ENCODE measurements around the gene INAFM2.
A peak's percentile ranks its signal among the peaks of the same experiment; 100 is the strongest.

INAFM2 gene

DNA sequence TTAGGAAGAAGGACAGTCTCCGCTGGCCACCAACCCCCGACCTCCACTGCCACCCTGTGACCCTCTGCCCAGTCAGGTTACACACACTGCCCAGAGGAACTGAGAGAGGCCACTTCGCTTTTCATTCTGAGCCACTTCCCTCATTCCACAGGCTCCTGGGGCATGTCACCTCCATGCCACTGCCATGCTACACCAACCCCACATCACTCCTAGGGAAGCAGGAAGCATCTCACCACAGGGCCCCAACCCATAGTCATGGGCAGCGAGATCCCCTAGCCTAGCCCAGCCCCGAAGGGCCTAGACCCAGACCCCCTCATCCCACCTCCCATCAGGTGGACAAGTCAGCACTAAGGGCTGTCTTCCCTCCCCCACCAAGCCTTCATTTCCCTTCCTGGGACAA, 17.1 kb upstream of the INAFM2 start:
- Mint-ChIP-seq H3K4me3 (peak overlapping the region; percentile 96), H3K4me1 (ENCODE audit: low read depth) (peaks cover 47% of the 10 kb centered on the region), H3K27me3 (no peaks in the 10 kb centered on the region), H3K27ac (peak overlapping the region; percentile 83), H3K9me3 (no peaks in the 10 kb centered on the region), H3K36me3 (ENCODE audit: low read depth) (peaks cover 50% of the 10 kb centered on the region)
- DNase-seq, result no peak

DNA sequence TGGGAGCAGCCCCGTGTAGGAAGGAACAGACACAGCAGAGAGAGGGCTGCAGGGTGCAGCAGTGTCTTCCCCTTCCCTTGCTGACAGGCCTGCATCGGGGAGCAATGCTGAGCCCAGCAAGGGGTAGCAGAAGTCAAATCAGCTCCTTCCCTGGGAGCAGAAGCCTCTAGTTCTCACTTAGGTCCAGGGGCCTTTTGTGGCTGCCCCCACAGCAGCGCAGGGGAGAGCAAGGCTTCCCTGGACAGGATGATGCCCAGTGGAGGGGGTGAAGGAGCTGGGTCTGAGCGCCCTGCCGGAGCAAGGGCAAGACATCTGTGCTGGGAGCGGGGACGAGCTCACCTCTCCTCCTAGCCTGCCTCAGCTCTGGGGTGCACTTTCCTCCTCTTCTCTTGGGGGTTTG, 16.6 kb upstream of the INAFM2 start:
- H3K4me3 Mint-ChIP-seq, result peak overlapping the region; percentile 96
- H3K36me3 Mint-ChIP-seq (ENCODE audit: low read depth), result peaks cover 45% of the 10 kb centered on the region
- H3K9me3 Mint-ChIP-seq, result no peaks in the 10 kb centered on the region
- peak; percentile 56 for DNase-seq
- H3K27ac Mint-ChIP-seq, result peak overlapping the region; percentile 83
- peaks cover 47% of the 10 kb centered on the region for H3K4me1 Mint-ChIP-seq (ENCODE audit: low read depth)
- no peaks in the 10 kb centered on the region for H3K27me3 Mint-ChIP-seq

DNA sequence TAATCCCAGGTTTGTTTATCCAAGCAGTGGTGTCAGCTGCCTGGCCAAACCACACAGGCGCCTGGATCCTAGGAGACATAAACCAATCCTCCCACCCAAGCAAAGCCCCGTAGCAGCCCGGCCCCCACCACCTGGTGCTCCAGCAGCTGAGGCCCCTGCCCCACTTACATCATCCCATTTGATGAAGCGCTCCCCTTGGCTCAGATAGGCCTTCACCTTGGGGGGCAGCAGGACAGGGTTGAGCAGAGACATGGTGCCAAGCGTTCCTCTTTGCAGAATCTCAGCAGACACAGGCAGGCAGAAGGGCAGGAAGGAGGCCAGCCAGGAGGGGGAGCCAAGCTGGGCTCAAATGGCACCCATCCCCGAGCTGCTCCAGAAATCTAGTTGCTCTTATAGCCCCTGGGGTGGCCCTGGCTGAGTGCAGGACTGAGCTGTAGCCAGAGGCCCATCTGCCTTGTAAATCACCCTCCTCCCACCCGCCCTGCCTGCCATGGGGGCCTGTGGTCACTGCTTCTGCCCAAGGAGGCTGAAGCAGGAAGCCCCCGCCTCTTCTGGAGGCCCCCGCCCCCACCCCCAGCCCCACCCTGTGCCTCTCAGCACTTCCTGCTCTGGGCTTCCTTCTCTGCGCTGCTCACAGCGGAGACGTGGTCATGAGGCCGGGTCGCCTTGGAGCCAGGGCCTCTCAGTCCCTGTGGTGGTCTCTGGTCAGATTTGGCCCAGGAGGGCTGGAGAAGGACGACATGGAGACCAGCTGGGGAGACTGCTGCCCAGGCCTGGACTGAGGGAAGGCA, 15.9 kb upstream of the INAFM2 start, which contains the start of gene PLCB2:
PLCB2 (minus strand) TSS at position 515 of the 791 bp plus-strand sequence; CDS start at position 252, 263 bp downstream.
- H3K27me3 Mint-ChIP-seq, result no peaks in the 10 kb centered on the region
- peak; percentile 87 for DNase-seq
- H3K4me3 Mint-ChIP-seq, result peak within 1 kb of the TSS; percentile 96
- no peaks in the 10 kb centered on the region for H3K9me3 Mint-ChIP-seq
- H3K36me3 Mint-ChIP-seq (ENCODE audit: low read depth), result peaks cover 39% of the 10 kb centered on the region
- H3K27ac Mint-ChIP-seq, result peak within 1 kb of the TSS; percentile 96
- H3K4me1 Mint-ChIP-seq (ENCODE audit: low read depth), result peaks cover 47% of the 10 kb centered on the region

DNA sequence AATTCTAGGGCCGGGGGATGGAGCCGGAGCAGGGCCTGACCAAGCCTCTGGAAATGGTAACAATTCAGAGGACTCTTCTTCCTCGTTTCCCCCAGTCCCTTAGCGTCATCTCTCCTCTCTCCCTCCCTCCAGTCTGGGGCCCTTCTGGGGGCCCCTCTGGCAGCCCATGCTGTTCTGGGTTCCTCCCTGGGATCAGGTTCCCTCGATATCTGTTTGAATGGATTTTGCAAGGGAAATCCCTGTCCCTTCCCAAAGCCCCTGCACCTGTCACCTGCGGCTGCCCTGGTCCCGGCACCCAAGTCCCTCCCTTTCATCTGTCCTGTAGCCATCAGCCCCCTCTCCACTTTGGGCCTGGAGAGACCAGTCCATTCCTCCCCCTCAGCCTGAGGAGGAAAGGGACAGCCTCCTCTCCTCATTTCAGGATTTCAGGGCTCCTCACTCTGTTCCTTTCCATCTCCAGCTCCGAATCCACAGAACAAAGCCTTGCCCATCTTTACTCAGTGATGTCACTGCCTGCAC, 14.1 kb upstream of the INAFM2 start:
- DNase-seq, result no peak
- peaks cover 53% of the 10 kb centered on the region for H3K4me1 Mint-ChIP-seq (ENCODE audit: low read depth)
- H3K27me3 Mint-ChIP-seq, result no peaks in the 10 kb centered on the region
- H3K4me3 Mint-ChIP-seq, result peak overlapping the region; percentile 96
- H3K36me3 Mint-ChIP-seq (ENCODE audit: low read depth), result peaks cover 21% of the 10 kb centered on the region
- H3K9me3 Mint-ChIP-seq, result no peaks in the 10 kb centered on the region
- peak overlapping the region; percentile 96 for H3K27ac Mint-ChIP-seq

DNA sequence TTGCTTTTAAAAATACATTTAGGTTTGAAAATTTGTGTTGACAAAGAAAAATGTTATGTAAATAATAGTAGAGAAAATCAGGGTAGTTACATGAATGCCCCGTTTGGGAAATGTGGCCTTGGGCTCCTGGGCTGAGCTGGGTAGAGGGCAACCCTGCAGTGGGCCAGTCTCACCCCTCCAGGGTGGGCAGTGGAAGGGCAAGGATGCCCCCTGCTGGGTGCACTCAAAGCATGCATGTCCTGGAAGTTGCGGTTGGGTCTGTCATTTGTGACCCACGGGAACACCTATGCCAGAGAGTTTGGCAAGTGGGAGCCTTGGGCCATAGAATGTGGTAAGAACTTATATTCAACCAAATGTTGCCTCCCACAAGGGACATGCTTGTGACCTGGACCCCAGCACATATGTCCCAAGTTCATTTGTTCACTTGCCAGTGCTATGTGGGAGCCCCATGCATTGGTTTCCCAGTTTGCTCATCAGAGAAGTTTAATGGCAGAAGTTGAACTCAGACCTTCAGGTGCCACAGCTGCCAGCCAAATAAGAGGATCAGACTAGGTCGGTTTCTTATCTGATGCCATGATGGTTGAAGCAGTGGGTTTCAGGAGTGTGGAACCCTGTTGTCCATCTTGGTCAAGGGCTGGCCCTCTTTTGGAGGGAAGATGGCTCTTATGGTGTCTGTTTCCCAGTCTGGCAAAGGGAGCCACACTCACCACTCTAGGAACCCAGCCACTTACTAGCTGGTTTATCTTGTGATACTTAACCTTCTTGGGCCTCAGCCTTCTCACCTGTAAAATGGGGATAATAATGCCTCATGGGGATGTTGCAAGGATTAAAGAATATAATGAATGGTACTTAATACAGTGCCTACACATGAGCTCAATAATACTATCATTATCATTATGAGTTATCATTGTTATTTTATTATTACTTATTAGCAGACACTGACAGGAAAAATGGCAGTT, 13.2 kb upstream of the INAFM2 start:
- no peaks in the 10 kb centered on the region for H3K27me3 Mint-ChIP-seq
- H3K4me3 Mint-ChIP-seq, result peak overlapping the region; percentile 96
- peaks cover 17% of the 10 kb centered on the region for H3K36me3 Mint-ChIP-seq (ENCODE audit: low read depth)
- peak overlapping the region; percentile 96 for H3K27ac Mint-ChIP-seq
- H3K9me3 Mint-ChIP-seq, result no peaks in the 10 kb centered on the region
- peak; percentile 75 for DNase-seq
- H3K4me1 Mint-ChIP-seq (ENCODE audit: low read depth), result peaks cover 46% of the 10 kb centered on the region

DNA sequence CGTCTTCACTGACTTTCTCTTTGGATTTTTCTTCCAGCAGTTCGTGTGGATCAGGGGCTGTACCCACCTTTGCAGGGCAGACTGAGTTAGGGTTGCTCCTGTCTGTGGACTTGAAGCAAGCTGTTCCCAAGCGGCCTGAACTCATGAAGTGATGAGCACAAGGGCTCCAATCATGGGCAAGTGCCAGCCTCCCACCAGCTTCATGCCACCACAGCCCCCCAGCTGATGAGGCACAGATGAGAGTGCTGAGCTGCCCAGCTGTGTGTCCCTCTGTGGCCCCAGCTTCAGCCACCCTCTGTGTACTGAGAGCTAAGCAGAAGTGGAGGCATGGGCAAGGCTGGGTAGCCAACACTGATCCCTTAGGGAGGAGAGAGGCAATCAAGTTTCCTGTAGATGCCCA, 12.5 kb upstream of the INAFM2 start:
- peaks cover 17% of the 10 kb centered on the region for H3K36me3 Mint-ChIP-seq (ENCODE audit: low read depth)
- H3K9me3 Mint-ChIP-seq, result no peaks in the 10 kb centered on the region
- no peak for DNase-seq
- no peaks in the 10 kb centered on the region for H3K27me3 Mint-ChIP-seq
- H3K27ac Mint-ChIP-seq, result no peak overlapping the region
- H3K4me3 Mint-ChIP-seq, result no peak overlapping the region
- H3K4me1 Mint-ChIP-seq (ENCODE audit: low read depth), result peaks cover 40% of the 10 kb centered on the region

DNA sequence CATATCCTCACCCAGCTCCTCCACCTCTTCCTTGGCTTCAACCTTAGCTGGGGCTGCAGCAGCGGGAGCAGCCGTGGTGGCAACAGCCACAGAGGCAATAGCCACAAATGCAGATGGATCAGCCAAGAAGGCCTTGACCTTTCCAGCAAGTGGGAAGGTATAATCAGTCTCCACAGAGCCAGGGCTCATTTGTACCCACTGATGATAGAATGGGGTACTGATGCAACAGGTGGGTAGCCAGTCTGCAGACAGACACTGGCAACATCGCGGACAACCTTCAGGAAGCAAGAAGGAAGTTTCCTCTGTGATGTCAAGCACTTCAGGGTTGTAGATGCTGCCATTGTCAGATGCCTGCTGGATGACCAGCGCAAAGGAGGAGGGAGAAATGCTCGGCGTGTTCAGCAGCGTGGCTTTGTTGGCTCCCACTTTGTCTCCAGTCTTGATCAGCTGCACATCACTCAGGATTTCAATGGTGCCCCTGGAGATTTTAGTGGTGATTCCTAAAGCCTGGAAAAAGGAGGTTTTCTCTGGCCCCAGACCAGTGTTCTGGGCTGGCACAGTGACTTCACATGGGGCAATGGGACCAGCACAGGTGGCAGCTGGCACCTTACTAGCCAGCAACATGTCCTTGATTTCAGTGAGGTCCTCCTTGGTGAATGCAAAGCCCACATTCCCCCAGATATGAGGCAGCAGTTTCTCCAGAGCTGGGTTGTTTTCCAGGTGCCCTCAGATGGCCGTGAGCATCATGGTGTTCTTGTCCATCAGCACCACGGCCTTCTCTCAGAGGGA, 10.9 kb upstream of the INAFM2 start:
- H3K4me3 Mint-ChIP-seq, result no peak overlapping the region
- H3K27ac Mint-ChIP-seq, result no peak overlapping the region
- no peaks in the 10 kb centered on the region for H3K27me3 Mint-ChIP-seq
- H3K36me3 Mint-ChIP-seq (ENCODE audit: low read depth), result peaks cover 6% of the 10 kb centered on the region
- no peak for DNase-seq
- H3K4me1 Mint-ChIP-seq (ENCODE audit: low read depth), result peaks cover 30% of the 10 kb centered on the region
- no peaks in the 10 kb centered on the region for H3K9me3 Mint-ChIP-seq

DNA sequence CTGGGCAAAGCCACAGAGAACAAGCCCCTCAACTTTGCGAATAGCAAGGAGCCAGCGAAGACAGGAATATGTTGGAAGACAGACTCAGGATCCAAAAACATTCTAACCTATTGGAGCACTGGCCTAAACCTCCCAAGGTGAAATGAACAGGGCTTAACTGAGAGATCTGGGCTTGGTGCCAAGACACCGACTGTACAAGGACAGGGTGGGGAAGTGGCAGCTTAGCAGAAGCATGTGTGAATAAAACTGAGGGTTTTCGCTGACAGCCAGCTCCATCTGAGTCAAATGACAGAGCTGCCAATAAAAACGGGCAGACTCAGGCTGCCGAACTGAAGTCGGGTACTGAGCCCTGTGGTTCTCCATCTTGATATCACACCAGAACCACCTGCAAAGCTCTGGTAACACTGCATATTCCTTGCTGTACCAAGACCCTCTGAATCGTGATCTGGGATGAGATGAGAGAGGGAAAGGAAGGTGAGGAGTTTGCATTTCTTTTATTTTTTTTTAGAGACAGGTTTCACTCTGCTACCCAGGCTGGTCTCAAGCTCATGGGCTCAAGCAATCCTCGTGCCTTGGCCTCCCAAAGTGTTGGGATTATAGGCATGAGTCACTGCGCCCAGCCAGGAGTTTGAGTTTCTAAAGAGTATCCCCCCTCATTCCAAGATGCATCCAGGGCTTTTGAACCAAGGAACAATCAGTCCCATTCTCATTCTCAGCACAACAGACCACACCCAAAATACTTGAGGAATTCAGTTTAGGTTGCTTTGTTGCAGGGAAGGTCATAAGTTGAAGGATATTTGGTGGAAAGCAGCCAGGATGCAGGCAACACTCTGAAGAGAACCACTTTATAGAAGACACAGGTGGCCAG, 9.7 kb upstream of the INAFM2 start:
- Mint-ChIP-seq H3K27me3 (no peaks in the 10 kb centered on the region), H3K9me3 (no peaks in the 10 kb centered on the region), H3K27ac (no peak overlapping the region), H3K36me3 (ENCODE audit: low read depth) (peaks cover under 1% of the 10 kb centered on the region), H3K4me3 (no peak overlapping the region), H3K4me1 (ENCODE audit: low read depth) (peaks cover 28% of the 10 kb centered on the region)
- no peak for DNase-seq

DNA sequence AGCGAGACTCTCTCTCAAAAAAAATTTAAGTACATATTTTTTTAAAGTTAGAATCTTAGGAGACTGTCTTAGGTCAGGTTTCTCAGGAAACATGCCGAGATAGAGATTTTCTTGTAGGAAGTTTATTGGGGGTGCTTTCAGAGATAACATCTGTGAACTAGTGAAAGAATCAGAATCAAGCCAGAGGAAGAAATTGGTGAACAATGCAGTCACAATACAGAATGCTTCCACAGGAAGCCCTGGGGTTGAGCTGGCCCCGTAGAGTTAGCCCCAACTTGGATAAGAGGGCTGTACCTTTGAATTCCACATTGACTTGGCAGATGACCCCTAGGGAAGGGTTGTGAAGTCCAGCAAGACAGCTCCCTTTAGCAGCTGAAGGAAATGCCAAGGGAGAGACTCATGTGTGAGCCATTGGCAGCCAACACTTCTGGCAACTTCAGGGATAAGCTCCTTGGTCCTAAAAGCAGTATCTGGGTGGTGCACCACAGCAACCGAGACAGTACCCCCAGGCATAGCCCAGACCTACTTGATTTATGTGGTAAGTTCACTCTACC, 8.7 kb upstream of the INAFM2 start:
- Mint-ChIP-seq H3K27ac (no peak overlapping the region), H3K36me3 (ENCODE audit: low read depth) (no peaks in the 10 kb centered on the region), H3K27me3 (no peaks in the 10 kb centered on the region), H3K4me1 (ENCODE audit: low read depth) (peaks cover 18% of the 10 kb centered on the region), H3K4me3 (no peak overlapping the region), H3K9me3 (no peaks in the 10 kb centered on the region)
- no peak for DNase-seq

DNA sequence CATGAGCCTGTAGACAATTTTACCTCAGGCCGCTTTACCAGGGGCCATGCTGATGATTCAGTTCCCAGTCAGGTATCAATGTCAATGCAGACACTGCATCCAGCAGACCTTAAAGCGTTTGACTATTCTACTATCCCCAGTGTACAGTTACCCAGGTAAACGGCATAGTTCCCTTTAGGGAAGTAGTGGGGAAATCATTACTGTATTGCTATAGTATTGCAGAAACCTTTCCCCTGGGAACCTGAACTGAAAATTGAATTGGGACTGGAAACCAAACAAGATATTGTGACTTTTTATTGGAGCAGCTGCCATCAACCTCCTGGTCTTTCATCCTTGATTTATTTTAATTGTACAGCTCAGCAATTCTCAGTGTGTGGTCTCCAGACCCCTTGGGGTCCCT, 6.6 kb upstream of the INAFM2 start:
- Mint-ChIP-seq H3K27me3 (no peaks in the 10 kb centered on the region), H3K9me3 (no peaks in the 10 kb centered on the region), H3K4me3 (no peak overlapping the region), H3K4me1 (ENCODE audit: low read depth) (peaks cover 19% of the 10 kb centered on the region), H3K36me3 (ENCODE audit: low read depth) (no peaks in the 10 kb centered on the region), H3K27ac (no peak overlapping the region)
- no peak for DNase-seq

DNA sequence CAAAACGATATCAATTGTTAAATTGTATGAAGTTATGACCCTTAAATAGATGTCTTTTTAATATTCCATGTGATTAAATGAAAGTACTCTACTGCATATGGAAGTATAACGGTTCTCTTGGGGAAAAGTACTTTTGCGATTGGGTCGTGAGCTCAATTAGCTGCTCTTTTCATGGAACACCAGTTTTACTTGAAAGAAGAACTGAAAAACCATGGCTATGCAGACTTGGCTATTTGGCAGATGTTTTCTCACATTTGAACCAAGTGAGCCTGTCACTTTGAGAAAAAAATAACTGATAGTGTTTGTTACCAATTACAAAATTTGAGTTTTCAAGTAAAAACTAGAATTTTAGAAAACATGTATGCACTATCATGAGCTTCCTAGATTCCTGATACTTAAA, 5.9 kb upstream of the INAFM2 start:
- Mint-ChIP-seq H3K4me1 (ENCODE audit: low read depth) (peaks cover 22% of the 10 kb centered on the region), H3K36me3 (ENCODE audit: low read depth) (no peaks in the 10 kb centered on the region), H3K9me3 (no peaks in the 10 kb centered on the region), H3K4me3 (no peak overlapping the region), H3K27ac (no peak overlapping the region), H3K27me3 (no peaks in the 10 kb centered on the region)
- DNase-seq, result no peak

DNA sequence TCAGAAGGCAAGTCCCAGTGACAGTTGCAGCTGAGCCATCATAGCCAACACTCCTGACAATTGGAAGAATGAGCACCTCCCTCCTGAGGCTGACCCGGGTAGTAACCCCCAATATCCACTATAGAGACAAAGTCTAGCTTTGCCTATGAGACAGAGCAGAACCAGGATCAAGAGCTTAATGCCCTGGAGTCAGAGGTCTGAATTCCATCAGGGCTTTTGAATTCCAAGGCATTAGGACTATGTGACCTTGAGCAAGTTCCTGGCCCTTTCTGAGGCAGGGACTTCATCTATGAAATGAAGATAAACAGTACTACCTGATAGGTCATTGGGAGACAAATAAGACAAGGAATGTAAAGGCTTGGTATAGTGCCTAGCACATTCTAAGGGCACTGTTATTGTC, 3.1 kb upstream of the INAFM2 start:
- peaks cover 4% of the 10 kb centered on the region for H3K36me3 Mint-ChIP-seq (ENCODE audit: low read depth)
- no peaks in the 10 kb centered on the region for H3K9me3 Mint-ChIP-seq
- peaks cover 21% of the 10 kb centered on the region for H3K4me1 Mint-ChIP-seq (ENCODE audit: low read depth)
- no peak for DNase-seq
- no peak overlapping the region for H3K4me3 Mint-ChIP-seq
- no peak overlapping the region for H3K27ac Mint-ChIP-seq
- H3K27me3 Mint-ChIP-seq, result no peaks in the 10 kb centered on the region

DNA sequence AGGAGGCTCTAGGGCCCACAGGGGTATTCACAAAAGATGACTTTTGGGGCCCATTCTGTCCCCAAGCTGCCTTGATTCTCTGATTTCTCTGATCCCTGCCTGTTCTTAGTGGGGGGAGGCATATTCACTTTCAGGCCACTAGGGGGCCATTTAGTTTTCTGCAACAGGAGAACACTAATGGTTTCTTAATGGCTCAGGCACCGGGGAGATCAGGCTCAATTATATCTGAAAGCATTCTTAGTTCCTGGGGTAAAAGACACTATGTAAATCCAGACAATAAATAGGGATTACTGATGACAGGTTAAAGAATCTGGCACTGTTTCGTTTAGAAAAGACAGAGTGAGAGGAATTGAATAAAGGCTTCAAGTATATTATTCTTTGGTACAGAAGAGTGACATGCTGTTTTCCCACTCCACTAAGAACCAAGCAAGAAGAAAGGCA, 2.5 kb upstream of the INAFM2 start:
- H3K27ac Mint-ChIP-seq, result no peak overlapping the region
- peaks cover 23% of the 10 kb centered on the region for H3K4me1 Mint-ChIP-seq (ENCODE audit: low read depth)
- H3K9me3 Mint-ChIP-seq, result no peaks in the 10 kb centered on the region
- no peak overlapping the region for H3K4me3 Mint-ChIP-seq
- DNase-seq, result peak; percentile 48
- peaks cover 5% of the 10 kb centered on the region for H3K36me3 Mint-ChIP-seq (ENCODE audit: low read depth)
- no peaks in the 10 kb centered on the region for H3K27me3 Mint-ChIP-seq
